Jurkat, Clone E6-1 (cell line): ENCODE results near the gene RBM23.
"Not testable (repeated sequence)": the region's sequence is repeated elsewhere in the genome, so short reads cannot be mapped to it uniquely, and the experiment has no call there.

Experiments used
- DNase-seq: peaks from one replicate; pipeline ENCODE4 v3.0.0-alpha.2; 2011; ENCODE audit warnings: low read depth, low spot score
- H3K4me3 ChIP-seq: 2 replicates; pipeline ENCODE4 v1.5.1; 2011; ENCODE audit warnings: mild to moderate bottlenecking, low read length, control low read depth, moderate library complexity

RBM23 gene

DNA sequence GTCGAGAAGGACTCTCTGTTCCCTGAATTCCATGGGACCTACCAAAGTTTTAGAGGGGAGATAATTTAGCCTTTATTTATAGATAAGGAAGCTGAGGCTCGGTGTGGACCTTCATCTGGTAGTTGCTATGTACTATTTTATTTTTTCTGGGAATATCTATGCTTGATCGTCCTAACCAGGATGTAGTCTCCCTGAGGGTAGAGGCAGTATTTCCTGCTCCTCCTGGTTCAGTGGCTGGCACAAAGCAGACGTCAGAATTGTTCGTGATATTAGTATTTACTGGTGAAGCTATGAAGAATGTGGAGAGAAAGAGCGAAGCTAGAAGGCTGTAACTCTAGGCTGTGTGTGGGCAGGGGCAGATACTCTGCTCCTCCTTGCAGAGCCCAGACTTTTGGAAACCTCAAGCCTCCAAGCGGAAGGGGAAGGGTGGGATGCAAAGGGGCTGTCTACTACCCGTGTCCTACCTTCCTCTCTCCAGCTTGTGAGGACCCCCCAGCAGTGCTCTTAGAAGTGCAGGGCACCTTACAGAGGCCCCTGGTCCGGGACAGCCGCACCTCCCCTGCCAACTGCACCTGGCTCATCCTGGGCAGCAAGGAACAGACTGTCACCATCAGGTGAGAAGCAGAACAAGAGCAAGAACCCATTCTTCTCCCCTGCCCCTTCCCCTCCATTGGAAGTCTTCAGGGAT lies 46.0 kb downstream of the RBM23 start:
- peak overlapping the region; percentile 83 for H3K4me3 ChIP-seq

GRCh38 chr14:22872033-22872832 lies 46.7 kb downstream of the RBM23 start:
- DNase-seq = peak; percentile 53
- peak overlapping the region; percentile 83 for H3K4me3 ChIP-seq

More for the DNA sequence above, 46.0 kb downstream of the RBM23 start:
- DNase-seq = no peak

DNA sequence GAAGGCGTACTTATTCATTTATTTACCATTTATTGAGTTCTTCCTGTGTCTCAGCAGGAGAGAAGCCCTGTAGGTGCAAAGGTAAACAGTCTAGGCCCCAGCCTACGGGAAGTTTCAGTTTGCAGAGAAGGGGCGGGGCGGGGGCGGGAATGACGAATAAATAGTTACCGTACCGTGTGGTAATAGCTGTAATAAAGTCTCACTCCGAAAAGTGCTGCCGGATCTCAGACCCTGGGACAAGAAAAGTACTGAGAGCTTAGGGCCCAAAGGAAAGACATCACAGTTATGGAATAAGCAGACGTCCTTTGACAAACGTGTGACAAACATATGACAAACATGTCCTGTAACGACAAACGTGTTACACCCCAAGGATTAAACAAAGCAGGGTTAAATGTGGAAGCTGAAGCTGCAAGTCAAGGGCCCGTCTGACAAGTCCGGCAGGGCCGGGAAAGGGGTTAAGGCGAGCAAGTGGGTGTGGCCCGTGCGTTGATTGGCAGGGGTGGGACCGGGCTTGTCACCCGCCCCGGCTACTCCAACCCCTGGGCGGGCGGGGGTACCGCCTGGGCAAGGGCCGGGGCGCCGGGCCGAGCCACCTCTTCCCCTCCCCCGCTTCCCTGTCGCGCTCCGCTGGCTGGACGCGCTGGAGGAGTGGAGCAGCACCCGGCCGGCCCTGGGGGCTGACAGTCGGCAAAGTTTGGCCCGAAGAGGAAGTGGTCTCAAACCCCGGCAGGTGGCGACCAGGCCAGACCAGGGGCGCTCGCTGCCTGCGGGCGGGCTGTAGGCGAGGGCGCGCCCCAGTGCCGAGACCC lies 47.5 kb downstream of the RBM23 start, which contains the start of gene LRP10:
TSS of gene LRP10 (plus strand) at position 517 of the 809 bp plus-strand sequence. CDS start 564 bp downstream, outside the sequence.
- DNase-seq = peak; percentile 58
- H3K4me3 ChIP-seq = peak within 1 kb of the TSS; percentile 83

- peak overlapping the region; percentile 83 for H3K4me3 ChIP-seq
- peak; percentile 57 for DNase-seq
These were observed 48.1 kb downstream of the RBM23 start for GRCh38 chr14:22870811-22871223.

- no peak for DNase-seq
- no peak overlapping the region for H3K4me3 ChIP-seq
These were observed 52.1 kb downstream of the RBM23 start for GRCh38 chr14:22866874-22867273.

- no peak overlapping the region for H3K4me3 ChIP-seq
- DNase-seq = no peak
These were observed 53.2 kb downstream of the RBM23 start for GRCh38 chr14:22865424-22866405.

- no peak overlapping the region for H3K4me3 ChIP-seq
- no peak for DNase-seq
These were observed 54.0 kb downstream of the RBM23 start for GRCh38 chr14:22864979-22865378.

- no peak overlapping the region for H3K4me3 ChIP-seq
- DNase-seq = no peak
These were observed 57.3 kb downstream of the RBM23 start for GRCh38 chr14:22861651-22862050.

- H3K4me3 ChIP-seq, DNase-seq: not testable (repeated sequence)
These were observed 58.6 kb downstream of the RBM23 start for GRCh38 chr14:22860377-22860776.

- no peak for DNase-seq
- no peak overlapping the region for H3K4me3 ChIP-seq
These were observed 62.5 kb downstream of the RBM23 start for GRCh38 chr14:22856428-22856827.

DNA sequence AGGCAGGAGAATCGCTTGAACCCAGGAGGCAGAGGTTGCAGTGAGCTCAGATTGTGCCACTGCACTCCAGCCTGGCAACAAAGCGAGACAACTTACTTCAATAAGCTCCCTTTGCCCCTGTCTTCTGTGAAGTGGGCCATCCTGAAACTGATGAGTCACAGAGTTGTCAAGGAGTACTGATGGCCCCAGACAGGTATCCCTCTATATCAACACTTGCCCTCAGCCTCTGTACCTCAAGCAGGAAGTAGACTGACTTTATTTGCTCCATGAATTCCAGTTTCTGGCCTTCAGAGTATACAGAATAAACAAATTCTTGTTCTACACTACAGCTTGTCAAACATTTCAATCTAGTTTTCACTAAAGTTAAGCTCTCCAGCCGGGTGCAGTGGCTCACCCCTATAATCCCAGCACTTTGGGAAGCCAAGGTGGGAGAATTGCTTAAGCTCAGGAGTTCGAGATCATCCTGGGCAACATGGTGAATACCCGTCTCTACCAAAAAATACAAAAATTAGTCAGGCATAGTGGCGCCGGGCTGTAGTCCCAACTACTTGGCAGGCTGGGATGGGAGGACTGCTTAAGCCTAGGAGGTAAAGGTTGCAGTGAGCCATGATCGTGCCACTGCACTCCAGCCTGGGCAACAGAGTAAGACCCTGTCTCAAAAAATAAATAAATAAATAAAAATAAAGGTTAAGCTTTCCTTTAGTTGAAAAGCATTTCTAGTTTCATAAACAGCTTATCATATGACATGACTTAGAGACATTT lies 63.8 kb downstream of the RBM23 start:
- H3K4me3 ChIP-seq = no peak overlapping the region
- no peak for DNase-seq

GRCh38 chr14:22854296-22854695 lies 64.7 kb downstream of the RBM23 start:
- H3K4me3 ChIP-seq, DNase-seq: not testable (repeated sequence)

DNA sequence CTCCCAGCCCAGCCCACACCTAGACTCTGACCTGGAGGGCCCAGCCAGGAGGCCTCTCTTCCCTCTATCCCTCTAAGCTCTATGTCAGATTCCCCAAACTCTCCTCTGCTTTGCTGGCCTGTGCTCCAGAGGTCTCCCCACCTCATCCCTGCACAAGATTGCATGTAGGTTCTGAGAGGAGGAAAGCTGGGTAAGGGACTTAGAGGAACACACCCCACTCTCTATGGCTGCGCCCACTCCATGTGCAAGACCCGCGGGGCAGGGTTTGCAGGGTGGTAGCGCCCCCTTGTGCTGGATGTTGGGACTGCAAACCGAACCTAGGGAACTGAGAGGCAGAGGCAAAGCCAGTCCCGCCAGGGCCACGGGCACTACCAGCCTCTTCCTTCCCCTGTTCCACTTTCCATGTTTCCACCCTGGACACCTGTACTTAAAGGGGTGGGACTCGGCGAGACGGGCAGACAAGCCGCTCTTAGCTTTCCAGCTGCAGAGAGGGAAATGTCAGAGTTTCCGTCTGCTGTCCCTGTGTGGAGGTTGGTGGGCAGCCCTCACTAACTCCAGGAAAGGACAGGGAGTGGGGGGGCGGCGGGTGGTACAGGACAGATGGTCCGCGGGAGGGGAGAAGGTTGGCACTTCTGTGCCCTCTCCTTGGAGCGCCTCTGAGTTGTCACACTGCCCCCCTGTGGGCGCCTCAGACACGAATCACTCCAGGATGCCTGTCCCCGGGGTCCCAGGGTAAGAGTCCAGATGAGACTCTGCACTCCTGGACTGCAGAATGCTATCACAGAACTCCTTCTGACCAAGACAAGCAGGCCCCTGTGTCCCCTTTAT lies 65.8 kb downstream of the RBM23 start:
- DNase-seq = peak; percentile 77
- peak overlapping the region; percentile 58 for H3K4me3 ChIP-seq

- no peak overlapping the region for H3K4me3 ChIP-seq
- DNase-seq = no peak
These were observed 66.4 kb downstream of the RBM23 start for GRCh38 chr14:22852599-22852939.

DNA sequence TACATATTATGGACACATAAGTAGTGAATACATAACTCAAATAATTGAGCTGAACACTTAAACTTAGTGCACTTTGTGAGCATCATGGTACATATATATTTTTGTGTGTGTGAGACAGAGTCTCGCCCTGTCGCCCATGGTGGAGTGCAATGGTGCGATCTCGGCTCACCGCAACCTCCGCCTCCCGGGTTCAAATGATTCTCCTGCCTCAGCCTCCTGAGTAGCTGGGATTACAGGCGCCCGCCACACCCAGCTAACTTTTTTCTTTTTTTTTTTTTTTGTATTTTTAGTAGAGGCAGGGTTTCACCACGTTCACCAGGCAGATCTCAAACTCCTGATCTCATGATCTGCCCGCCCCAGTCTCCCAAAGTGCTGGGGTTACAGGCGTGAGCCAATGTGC lies 66.8 kb downstream of the RBM23 start:
- DNase-seq, H3K4me3 ChIP-seq: not testable (repeated sequence)

GRCh38 chr14:22850944-22851764 lies 67.8 kb downstream of the RBM23 start:
- H3K4me3 ChIP-seq = no peak overlapping the region
- DNase-seq = no peak
